Coronary artery (tissue), 2 donors: Measurements from ENCODE around the gene SIM1.

Source experiments
- DNase-seq: peaks from one replicate; pipeline ENCODE4 v3.0.0-alpha.2; 2017; ENCODE audit warnings: low spot score
- H3K27ac ChIP-seq, 2 donors: fragments of 200-600 bp; sonication (generic); one replicate each; pipeline ENCODE4 v1.5.1; 2016 to 2019
- H3K4me3 ChIP-seq: fragments of 200-600 bp; sonication (generic); 2 replicates; pipeline ENCODE4 v1.5.1; 2016; ENCODE audit warnings: mild to moderate bottlenecking, moderate library complexity
- CTCF ChIP-seq: fragments of 200-600 bp; sonication (generic); IDR thresholded peaks from one replicate; pipeline ENCODE4 v1.5.1; 2019; ENCODE audit warnings: antibody characterized with exemption

Gene SIM1

GRCh38 chr6:100463630-100464161, 1.0 kb downstream of the SIM1 start:
- Histone ChIP-seq H3K4me3 (no peak overlapping the region), H3K27ac (no peak overlapping the region)
- no peak for DNase-seq
- TF ChIP-seq CTCF: no peak

- TF ChIP-seq CTCF: no peak
- no peak overlapping the region for H3K27ac ChIP-seq
- no peak overlapping the region for H3K4me3 ChIP-seq
- no peak for DNase-seq
Observed at GRCh38 chr6:100462706-100463629, 1.8 kb downstream of the SIM1 start.

GRCh38 chr6:100461917-100462705, 2.6 kb downstream of the SIM1 start:
- Histone ChIP-seq H3K4me3 (no peak overlapping the region), H3K27ac (no peak overlapping the region)
- DNase-seq: no peak
- TF ChIP-seq CTCF: no peak

GRCh38 chr6:100461278-100461916, 3.3 kb downstream of the SIM1 start:
- DNase-seq: no peak
- H3K27ac ChIP-seq: no peak overlapping the region
- H3K4me3 ChIP-seq: no peak overlapping the region

DNA sequence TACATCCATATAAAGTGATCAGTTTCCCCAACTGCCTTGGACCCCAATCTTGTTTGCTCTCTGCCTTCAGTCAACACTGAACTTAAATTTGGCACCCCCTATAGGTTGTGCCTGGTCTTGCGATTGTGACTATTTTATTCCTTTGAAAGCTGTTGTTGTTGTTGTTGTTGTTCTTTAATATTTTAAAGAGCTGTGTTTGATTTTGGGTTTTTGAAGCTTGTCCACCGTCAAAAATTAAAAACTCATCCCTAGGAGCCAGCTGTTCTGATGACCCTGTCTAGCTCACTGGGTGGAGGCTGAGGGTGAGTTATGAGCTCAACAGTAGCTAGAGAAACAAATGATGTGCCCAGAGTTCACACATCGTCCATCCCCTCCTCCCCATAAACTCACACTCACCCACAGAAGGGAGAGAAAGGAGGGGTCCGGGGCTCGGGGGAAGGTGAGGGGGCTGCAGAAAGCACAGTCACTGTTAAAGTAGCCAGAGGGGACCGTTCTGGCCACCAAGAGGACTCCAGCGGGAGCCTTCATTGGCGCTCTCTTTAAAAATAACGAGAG, 4.0 kb downstream of the SIM1 start:
- no peak for TF ChIP-seq CTCF
- no peak overlapping the region for H3K4me3 ChIP-seq
- DNase-seq: no peak
- H3K27ac ChIP-seq: no peak overlapping the region

More at GRCh38 chr6:100461278-100461916, 3.3 kb downstream of the SIM1 start:
- no peak for TF ChIP-seq CTCF

DNA sequence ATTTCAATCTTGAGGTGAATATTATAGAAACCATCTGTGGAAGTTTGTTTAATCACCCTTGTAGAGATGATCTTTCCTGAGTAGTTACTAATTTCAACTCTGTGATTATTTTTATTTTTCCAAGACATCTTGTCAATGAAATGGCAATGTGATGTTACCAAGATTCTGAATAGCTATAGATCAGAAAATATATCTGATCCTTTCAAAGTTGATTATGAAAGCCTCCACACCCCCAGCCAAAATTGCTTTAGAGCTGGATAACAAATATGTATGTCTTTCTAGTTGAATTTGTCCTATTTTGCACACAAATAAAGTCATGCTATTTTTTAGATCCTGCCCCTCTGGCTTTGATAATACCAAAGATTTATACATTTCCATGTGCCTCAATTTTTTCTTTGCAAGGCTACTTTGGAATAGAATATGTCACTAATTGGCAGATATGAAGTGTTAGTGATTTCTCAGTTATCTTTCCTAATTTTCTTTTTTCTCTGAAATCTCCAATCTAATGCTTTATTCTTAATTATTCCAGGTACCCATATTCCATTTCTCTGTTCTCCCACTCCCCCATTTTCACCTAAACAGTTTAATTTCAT, 5.0 kb downstream of the SIM1 start:
- TF ChIP-seq CTCF: no peak
- no peak for DNase-seq

More for the DNA sequence above, 5.0 kb downstream of the SIM1 start:
- H3K27ac ChIP-seq: no peak overlapping the region
- no peak overlapping the region for H3K4me3 ChIP-seq
